HG02798 (cell line): ENCODE data around the gene NETO2.
"Not testable (repeated sequence)": the region's sequence is repeated elsewhere in the genome, so short reads cannot be mapped to it uniquely, and the experiment has no call there.

ENCODE experiments used
- ATAC-seq: cut with Tn5 transposase; IDR thresholded peaks from one replicate; pipeline ENCODE4 v1.9.1; 2021; ENCODE audit warnings: mild to moderate bottlenecking; ENCODE audit not compliant: unreplicated experiment, poor library complexity

NETO2 gene

GRCh38 chr16:47143677-47144558, at the start of gene NETO2:
Gene NETO2, minus strand, starts transcription at chr16:47143945. Its CDS starts 333 bp downstream, at chr16:47143612.
- peak; percentile 58 for ATAC-seq

GRCh38 chr16:47182318-47182717, 38.6 kb upstream of the NETO2 start:
- no peak for ATAC-seq

GRCh38 chr16:47181066-47181465, 37.3 kb upstream of the NETO2 start:
- ATAC-seq, result not testable (repeated sequence)

GRCh38 chr16:47180073-47180472, 36.3 kb upstream of the NETO2 start:
- no peak for ATAC-seq

GRCh38 chr16:47175152-47175551, 31.4 kb upstream of the NETO2 start:
- no peak for ATAC-seq

DNA sequence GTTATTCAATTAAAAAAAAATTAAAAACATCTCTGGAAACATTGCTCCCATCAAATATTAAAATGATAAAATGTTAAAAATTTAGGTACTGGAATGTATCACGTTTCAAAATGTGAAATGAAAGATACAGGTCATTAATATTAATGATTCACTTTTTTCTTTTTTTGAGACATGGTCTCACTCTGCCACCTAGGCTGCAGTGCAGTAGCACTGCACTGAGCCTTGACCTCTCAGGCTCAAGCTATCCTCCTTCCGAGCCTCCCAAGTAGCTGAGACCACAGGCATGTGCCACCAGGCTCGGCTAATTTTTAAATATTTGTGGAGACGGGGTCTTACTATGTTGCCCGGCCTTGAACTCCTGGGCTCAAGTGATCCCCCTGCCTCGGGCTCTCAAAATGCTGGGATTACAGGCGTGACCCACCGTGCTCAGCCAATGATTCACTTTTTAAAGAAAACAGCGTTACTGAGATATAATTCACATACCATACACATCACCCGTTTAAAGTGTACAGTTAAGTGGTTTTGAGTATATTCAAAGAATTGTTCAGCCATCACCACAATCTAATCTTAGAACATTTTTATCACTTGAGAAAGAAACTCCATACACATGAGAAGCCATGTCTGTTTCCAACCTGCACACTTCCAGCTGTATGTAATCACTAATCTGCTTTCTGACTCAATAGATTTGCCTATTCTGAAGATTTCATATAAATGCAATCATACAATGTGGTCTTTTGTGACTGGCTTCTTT, 19.1 kb upstream of the NETO2 start:
- no peak for ATAC-seq

- no peak for ATAC-seq
Observed at GRCh38 chr16:47161464-47161863, 17.7 kb upstream of the NETO2 start.

GRCh38 chr16:47160422-47160821, 16.7 kb upstream of the NETO2 start:
- ATAC-seq, result no peak

DNA sequence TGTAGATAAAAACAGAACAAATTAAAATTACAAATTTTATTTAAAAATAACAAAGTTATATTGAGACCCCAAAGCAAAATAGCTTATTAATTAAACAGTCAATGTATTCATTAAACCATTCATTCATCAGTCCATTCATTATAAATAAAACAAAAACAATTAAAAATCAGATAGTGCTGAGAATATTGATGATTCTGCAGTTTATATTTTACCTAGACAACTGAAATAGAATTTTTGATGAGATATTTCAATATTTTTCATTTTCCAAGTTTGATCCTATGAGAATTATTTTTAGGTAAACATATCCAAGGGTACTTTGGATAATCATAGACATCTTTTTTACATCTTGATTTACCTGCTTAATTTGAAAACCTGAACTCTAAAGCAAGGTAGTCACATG, 15.2 kb upstream of the NETO2 start:
- no peak for ATAC-seq

DNA sequence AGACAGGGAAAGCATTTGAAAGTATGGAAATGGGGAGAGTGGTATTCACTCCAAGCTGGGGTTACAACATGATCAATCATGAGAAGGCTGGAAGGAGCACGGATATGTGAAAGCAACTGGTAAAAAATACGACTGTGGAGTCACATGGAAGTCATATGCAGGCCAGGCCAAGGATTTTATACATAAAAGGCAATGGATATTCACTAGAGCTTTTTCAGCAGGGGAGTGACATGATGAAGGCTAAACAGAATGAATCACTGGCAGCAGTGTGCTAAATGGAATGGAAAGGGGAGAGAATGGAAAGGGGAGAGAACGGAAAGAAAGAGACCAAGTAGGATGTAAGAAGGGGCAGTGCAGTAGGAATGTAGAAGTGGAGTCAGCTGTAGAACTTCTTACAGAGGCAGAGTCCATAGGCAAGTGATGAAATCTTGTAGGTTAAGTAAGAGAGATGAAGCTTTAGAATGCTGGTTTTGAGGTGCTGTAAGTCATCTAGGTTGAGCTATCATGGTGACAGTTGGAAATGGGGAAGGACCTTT, 13.0 kb upstream of the NETO2 start:
- no peak for ATAC-seq

- not testable (repeated sequence) for ATAC-seq
Observed at GRCh38 chr16:47152501-47152900, 8.8 kb upstream of the NETO2 start.

- no peak for ATAC-seq
Observed at GRCh38 chr16:47150067-47150466, 6.3 kb upstream of the NETO2 start.

DNA sequence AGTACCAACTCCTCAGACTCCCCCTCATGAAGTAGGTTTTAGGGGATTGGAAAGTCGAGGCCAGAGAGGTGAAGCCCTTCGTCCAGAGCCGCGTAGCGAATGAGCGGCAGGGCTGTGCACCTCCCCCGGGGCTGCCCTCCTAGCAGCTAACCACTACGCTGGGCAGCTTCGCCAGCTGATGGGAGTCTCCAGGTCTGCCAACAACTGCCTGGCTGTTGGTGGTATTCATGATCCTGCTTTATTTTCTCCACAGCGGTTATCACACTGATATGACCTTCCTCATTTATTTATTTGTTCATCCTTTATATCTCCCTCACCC, 773 bp upstream of the NETO2 start:
- no peak for ATAC-seq

GRCh38 chr16:47142821-47143676, 696 bp downstream of the NETO2 start:
- peak; percentile 75 for ATAC-seq

GRCh38 chr16:47142486-47142820, 1.3 kb downstream of the NETO2 start:
- ATAC-seq, result no peak

GRCh38 chr16:47141773-47142485, 1.8 kb downstream of the NETO2 start:
- peak; percentile 57 for ATAC-seq

GRCh38 chr16:47140686-47141085, 3.1 kb downstream of the NETO2 start:
- ATAC-seq, result no peak

DNA sequence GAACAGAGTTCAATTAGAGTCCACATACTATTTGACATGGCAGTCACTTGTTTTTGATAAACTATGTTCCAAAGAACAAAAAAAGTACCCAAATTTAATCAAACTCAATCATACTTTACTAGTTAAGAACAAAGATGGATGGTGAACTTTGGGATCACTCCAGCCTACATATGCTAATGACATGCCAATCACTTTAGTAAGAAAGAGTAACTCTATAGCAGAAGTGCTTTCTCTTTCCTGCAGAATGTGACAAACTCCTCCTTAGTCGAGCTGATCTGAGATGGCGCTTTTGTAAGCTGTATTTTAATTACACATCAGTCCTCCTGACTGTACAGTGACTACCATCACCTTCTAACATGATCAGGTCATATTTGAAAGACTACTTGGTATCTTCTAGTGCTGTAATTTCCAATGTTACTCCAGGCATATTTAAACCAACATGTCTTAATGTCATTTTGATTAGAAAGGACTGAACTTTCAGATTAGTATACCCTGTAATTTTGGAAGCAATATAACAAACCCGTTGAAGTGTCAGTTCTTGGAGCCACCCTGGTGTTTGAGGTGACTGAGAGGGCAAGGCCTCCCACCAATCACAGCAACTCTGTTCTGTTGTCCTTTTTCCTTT, 4.1 kb downstream of the NETO2 start:
- ATAC-seq, result no peak

DNA sequence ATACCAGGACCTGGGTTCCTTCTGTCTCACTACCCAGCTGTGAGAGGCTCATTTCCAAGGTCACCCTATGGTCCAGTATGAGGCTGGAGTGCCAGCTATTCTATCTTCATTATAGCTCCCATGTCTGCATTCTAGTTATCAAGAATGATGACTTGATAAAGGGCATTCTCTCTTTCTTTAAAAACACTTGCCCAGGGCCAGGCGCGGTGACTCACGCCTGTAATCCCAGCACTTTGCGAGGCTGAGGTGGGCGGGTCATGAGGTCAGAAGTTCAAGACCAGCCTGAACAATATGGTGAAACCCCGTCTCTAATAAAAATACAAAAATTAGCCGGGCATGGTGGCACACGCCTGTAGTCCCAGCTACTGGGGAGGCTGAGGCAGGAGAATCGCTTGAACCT, 5.8 kb downstream of the NETO2 start:
- not testable (repeated sequence) for ATAC-seq
